GM18867 (cell line): ENCODE measurements around the gene PRKCB.
A peak's percentile ranks its signal among the peaks of the same experiment; 100 is the strongest.

Source experiments
- ATAC-seq: cut with Tn5 transposase; IDR thresholded peaks from one replicate; pipeline ENCODE4 v1.9.1; 2021; ENCODE audit warnings: mild to moderate bottlenecking, moderate library complexity; ENCODE audit not compliant: unreplicated experiment

The PRKCB gene

GRCh38 chr16:23836078-23836403 lies 258 bp downstream of the PRKCB start:
- ATAC-seq = peak; percentile 11

- peak; percentile 31 for ATAC-seq
Observed at GRCh38 chr16:23836404-23837311, 875 bp downstream of the PRKCB start.

DNA sequence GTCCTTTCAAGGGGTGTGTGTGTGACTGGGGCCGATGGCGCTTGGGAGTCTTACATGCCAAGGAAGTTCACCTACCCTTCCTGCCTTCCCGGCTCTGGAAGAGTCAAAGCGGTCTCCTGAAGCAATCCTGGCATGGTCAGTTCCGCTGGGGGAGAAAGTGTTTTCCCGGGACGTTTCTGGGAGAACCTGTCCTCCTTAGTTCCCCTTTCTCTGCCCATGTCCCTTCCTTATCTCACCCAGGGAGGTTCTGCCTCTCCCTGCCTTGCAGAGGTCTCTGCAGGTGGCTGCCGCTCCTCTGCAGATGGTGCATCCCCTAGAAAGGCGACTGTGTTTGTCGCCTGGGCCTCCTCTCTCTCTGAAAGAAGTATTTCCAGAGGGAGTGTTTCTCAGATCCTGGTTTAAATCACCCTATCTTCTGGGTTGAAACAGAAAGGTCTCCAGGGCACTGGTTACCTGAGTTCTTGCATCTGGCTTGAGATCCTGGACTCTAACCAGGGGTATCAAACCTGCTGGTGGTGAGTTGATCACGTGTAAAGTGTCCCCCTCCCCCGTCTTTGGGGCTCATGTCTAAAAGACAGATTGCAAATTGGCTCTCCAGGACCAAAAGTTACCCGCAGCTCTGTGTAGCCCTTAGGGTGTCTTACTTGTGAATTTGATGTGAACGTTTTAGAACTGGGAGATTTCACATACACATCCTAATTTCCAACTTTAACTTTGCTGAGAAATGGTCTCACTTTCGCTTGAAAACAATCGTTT lies 1.9 kb downstream of the PRKCB start:
- ATAC-seq = no peak

DNA sequence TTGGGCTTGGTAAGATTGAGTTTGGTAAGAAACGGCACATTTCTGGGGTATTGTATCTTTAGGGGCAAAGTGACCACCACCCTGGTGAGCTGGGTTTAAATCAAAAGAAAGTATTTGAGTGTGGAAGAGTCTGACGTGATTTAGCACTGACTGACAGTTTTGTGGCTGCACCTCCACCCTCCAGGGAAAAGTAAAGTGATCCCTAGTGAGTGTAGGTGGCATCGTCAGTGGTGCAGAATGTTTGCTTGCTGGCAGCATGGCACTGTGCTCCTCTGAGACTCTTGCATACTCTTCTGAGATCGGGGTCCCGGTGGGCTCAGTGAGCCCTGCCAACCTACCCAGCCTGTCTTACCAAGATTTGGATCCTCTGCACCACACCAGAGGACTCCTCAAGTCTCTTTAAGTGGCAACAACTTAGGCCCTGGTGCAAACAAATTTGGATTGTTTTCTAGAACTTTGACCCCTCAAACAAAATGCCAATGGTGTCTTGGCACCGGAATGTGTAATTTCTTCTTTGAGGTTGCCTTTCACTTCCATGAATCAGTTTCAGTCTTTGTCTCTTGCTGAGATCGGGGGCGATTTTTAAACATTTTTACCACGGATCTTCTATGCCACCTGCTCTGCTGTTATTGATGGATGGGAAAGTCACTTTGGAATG lies 2.8 kb downstream of the PRKCB start:
- ATAC-seq = no peak

DNA sequence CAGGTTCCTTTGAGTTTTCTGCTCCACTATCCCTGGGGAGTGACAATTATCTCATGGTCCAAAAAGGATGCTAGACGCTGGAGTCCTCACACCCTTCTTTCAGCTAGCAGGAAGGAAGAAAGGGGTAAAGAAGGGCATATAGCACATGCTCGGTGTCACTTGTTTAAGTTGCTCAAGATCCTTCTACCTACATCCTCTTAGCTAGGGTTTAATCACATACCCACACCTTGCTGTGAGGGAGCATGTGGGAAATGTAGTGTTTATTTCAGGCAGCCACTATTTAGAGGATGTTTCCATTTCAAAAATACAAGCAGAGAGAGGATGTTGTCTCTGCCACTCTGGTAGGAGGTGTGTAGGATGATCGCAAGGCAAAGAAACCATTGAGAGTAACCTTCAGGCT lies 4.5 kb downstream of the PRKCB start:
- ATAC-seq = no peak

DNA sequence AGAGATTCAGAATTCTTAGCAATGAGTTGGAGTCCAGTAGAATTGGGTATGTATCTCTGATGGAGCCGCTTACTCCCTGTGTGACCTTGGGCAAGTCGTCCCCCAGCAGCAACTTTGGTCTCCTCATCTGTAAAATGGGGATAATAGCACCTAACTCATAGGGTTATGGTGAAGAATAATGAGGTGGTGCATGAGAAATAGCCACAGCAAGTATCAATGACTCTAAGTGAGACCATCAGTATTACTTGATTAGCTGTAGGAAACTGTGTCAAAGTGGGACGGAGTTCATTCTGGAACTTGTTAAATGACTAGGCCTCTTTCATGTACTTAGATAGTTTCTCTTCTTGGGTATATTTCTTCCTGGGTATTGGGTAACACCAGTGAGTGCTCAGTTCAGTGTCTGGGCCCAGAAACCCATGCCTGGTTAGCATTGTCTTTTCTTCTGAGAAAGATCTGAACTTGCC lies 6.4 kb downstream of the PRKCB start:
- peak; percentile 75 for ATAC-seq

DNA sequence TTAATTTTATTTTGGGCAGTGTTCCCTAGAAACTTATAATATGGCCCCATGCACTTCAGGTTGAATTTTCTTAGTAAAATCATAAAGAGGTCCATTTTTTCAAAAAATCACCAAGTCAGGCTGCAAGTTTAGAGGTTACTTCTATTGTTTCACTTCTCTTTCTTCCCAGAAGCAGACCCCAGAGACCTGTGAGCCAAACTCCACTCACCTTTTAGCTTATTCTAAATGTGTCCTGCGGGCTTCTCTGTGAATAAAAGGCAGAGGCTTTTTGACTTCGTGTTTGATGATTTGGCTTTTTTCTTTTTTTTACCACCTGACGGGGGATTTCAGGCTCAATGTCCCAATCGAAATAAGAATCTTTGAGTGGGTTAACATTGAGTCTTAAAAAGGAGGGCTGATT lies 7.4 kb downstream of the PRKCB start:
- no peak for ATAC-seq

- ATAC-seq = no peak
Observed at GRCh38 chr16:23847251-23847650, 11.5 kb downstream of the PRKCB start.

GRCh38 chr16:23847948-23848347 lies 12.2 kb downstream of the PRKCB start:
- no peak for ATAC-seq

DNA sequence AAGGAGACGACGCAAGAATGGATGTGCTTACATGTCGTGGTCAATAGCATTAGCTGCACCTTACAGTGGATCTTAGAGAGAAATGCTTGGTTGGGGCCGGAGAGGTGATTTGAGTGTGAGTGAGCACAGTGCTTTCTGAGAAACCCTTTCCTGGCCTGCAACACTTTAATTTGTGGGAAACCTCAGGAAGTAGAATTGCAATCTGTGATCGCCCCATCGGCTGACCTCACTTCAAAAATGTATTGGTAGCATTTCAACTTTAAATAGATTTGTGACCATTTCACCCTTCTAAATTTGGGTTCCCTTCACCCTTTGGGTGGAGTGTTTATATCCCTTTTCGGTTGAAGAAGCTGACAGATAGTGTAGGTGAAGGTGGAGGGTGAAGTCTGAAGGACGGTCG lies 13.2 kb downstream of the PRKCB start:
- no peak for ATAC-seq

- ATAC-seq = no peak
Observed at GRCh38 chr16:23852794-23853562, 17.2 kb downstream of the PRKCB start.

GRCh38 chr16:23855010-23855409 lies 19.2 kb downstream of the PRKCB start:
- no peak for ATAC-seq

GRCh38 chr16:23856251-23856709 lies 20.5 kb downstream of the PRKCB start:
- ATAC-seq = no peak

GRCh38 chr16:23857256-23857880 lies 21.6 kb downstream of the PRKCB start:
- ATAC-seq = no peak

DNA sequence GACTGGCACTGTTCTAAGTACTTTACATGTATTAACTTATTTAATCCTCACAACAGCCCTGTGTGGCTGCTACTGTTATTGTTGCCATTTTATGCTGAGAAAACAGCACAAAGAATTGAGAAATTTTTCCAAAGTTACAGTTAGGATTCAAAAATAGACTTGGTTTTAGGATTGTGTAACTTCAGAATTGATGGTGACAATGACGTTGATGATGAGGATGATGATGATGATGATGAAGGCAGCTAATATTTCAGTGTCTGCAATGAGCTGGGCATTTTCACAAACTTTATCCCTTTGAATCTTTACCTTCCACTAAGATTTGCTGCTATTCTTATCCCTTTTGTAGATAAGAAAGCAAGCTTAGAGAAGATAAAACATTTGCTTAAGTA lies 22.1 kb downstream of the PRKCB start:
- no peak for ATAC-seq

DNA sequence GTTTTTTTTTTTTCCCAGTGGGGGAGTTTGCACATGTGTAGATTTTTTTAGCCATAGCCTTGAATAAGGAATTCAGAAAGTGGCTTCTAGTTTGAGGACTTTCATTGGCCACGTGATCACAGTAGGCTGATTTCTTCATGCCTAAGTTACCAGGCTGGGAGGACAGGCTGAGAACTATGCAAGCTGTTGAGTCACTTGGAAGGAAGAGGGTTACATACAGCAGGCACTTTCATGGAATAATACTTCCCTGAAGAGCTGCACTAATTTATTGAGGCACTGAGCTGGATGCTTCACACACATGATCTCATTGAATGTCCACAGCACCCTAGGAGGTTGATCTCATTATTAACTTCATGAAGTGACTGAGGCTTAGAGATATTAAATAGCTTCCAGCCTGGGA lies 22.8 kb downstream of the PRKCB start:
- no peak for ATAC-seq

DNA sequence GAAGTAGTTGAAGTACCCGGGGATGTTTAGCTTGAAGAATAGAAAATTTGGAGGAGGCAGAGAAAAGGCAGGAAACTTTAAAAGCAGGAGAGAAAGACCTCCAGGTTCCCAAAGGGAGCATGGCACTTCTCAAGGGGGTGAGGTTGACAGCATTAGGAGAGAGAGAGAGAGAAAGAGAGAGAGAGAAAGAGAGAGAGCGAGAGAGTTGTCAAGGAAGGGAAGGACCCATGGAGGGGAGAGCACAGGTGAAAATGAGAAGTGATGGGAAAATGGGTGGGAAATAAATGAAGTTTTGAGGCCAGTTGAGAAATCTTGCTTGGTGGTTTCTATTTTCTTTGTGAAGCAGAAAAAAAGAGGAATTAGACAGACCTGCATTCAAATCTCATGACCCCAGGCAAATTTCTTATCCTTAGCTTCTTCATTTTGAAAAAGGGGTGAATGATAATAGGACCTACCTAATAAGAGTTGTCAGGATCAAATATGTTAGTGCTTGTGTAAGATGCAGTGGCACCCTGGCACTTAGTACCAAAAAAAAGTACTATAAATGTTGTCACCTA lies 24.0 kb downstream of the PRKCB start:
- ATAC-seq = no peak

GRCh38 chr16:23861874-23862273 lies 26.1 kb downstream of the PRKCB start:
- ATAC-seq = no peak

DNA sequence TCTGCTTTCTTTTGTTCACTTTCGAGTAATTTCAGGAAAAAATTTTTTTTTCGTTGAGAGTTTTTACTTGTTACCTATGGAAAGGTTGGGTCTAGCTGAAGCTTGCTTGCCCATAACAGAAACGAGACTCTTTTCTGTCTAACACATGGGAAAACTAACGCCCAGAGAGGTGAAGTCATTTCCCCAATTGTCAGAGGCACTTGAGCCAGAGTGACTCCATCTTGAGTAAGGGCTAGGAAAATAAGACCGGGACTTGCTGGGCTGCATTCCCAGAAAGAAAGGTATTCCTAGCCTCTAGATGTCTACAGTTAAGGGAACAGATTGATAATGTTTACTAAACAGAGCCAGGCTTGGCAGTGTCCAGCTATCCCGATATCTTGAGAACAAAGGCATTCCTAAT lies 26.8 kb downstream of the PRKCB start:
- ATAC-seq = no peak
